ENCODE results near the gene VWA1. TPM values are rescaled to one million over a fixed set of nuclear protein-coding genes. Genes with fewer than 3 reads are reported as not detected.

Gene VWA1
- total RNA-seq, 1 donor from 2014 or later: 44.5 TPM

DNA sequence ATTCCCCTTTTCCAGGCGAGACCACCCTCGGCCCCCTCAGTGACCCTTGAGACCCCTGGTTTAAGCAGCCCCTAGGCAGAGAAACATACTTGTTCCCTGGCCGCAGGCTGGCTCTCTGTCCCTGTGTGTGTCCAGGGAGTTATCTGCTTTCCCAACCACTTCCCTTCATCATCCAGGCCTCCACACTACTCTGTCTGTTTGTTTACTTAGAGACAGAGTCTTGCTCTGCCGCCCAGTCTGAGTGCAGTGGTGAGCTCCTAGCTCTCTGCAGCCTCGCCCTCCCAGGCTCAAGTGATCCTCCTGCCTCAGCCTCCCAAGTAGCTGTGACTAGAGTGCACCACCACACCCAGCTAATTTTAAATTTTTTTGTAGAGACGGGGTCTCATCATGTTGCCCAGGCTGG is 5.8 kb upstream of the VWA1 start:
- Mint-ChIP-seq H3K27ac (peak overlapping the region; percentile 66), H3K4me3 (peak overlapping the region; percentile 51), H3K36me3 (no peaks in the 10 kb centered on the region)

GRCh38 chr1:1430114-1430982 is 5.1 kb upstream of the VWA1 start:
- Mint-ChIP-seq H3K27me3 (no peaks in the 10 kb centered on the region), H3K27ac (peak overlapping the region; percentile 66), H3K9me3 (no peaks in the 10 kb centered on the region), H3K36me3 (no peaks in the 10 kb centered on the region), H3K4me1 (ENCODE audit: unreplicated experiment) (peaks cover 9% of the 10 kb centered on the region), H3K4me3 (peak overlapping the region; percentile 51)
- TF ChIP-seq, protein P1, sequence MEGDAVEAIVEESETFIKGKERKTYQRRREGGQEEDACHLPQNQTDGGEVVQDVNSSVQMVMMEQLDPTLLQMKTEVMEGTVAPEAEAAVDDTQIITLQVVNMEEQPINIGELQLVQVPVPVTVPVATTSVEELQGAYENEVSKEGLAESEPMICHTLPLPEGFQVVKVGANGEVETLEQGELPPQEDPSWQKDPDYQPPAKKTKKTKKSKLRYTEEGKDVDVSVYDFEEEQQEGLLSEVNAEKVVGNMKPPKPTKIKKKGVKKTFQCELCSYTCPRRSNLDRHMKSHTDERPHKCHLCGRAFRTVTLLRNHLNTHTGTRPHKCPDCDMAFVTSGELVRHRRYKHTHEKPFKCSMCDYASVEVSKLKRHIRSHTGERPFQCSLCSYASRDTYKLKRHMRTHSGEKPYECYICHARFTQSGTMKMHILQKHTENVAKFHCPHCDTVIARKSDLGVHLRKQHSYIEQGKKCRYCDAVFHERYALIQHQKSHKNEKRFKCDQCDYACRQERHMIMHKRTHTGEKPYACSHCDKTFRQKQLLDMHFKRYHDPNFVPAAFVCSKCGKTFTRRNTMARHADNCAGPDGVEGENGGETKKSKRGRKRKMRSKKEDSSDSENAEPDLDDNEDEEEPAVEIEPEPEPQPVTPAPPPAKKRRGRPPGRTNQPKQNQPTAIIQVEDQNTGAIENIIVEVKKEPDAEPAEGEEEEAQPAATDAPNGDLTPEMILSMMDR (conservative IDR thresholded peaks at IDR 0.05): peak; percentile 59
- peak; percentile 72 for DNase-seq (ENCODE audit: extremely low spot score, unreplicated experiment)

More for the DNA sequence above, 5.8 kb upstream of the VWA1 start:
- no peaks in the 10 kb centered on the region for H3K27me3 Mint-ChIP-seq
- no peak for DNase-seq (ENCODE audit: extremely low spot score, unreplicated experiment)
- H3K9me3 Mint-ChIP-seq: no peaks in the 10 kb centered on the region
- TF ChIP-seq, protein P1 (conservative IDR thresholded peaks at IDR 0.05): no peak
- peaks cover 9% of the 10 kb centered on the region for H3K4me1 Mint-ChIP-seq (ENCODE audit: unreplicated experiment)

DNA sequence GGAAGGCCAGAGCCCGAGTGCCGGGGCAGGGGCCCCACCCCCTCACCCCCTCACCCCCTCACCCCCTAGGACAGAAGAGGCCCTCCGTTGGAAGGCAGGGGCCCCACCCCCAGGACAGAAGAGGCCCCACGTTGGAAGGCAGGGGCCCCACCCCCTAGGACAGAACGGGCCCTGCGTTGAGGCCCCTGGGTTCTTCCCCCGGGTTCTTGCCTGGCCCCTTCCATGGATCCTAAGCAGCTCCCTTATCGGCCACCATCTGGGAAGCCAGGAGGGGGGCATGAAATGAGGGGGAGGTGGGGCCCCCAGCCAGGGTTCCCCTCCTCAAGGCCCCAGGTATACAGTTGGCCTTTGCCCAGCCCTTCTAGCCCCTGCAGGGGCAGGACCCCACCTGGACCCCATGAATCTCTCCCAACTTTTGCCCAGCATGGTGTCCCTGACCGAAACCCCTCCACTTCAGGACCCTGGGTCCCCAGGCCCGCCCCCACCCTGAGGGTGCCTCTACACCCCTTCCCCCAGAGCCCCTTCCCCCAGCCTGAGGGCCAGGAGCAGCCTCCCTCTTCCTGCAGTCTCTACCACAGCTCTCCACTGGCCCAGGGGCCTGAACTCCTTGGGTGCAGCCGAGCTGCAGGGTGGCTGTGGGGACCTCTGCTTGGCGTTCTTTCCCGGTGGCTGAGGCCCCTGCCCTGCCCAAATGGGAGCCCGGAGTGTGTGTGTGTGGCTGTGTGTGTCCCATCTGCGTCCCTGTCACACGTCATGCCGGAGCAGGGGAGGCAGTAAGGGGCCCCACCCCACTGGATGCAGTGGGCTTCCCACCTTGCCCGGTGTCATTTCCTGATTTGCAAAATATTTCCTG is 4.3 kb upstream of the VWA1 start:
- Mint-ChIP-seq H3K4me1 (ENCODE audit: unreplicated experiment) (peaks cover 9% of the 10 kb centered on the region), H3K36me3 (no peaks in the 10 kb centered on the region), H3K4me3 (peak overlapping the region; percentile 36), H3K27me3 (no peaks in the 10 kb centered on the region), H3K9me3 (no peaks in the 10 kb centered on the region), H3K27ac (peak overlapping the region; percentile 72)
- TF ChIP-seq, protein P1 (conservative IDR thresholded peaks at IDR 0.05): no peak
- no peak for DNase-seq (ENCODE audit: extremely low spot score, unreplicated experiment)

- Mint-ChIP-seq H3K9me3 (no peaks in the 10 kb centered on the region), H3K4me1 (ENCODE audit: unreplicated experiment) (peaks cover 9% of the 10 kb centered on the region), H3K27me3 (no peaks in the 10 kb centered on the region), H3K4me3 (peak overlapping the region; percentile 39), H3K36me3 (no peaks in the 10 kb centered on the region), H3K27ac (peak overlapping the region; percentile 72)
- DNase-seq (ENCODE audit: extremely low spot score, unreplicated experiment): no peak
- TF ChIP-seq, protein P1 (conservative IDR thresholded peaks at IDR 0.05): no peak
Observed at GRCh38 chr1:1431845-1432273, 3.6 kb upstream of the VWA1 start.

DNA sequence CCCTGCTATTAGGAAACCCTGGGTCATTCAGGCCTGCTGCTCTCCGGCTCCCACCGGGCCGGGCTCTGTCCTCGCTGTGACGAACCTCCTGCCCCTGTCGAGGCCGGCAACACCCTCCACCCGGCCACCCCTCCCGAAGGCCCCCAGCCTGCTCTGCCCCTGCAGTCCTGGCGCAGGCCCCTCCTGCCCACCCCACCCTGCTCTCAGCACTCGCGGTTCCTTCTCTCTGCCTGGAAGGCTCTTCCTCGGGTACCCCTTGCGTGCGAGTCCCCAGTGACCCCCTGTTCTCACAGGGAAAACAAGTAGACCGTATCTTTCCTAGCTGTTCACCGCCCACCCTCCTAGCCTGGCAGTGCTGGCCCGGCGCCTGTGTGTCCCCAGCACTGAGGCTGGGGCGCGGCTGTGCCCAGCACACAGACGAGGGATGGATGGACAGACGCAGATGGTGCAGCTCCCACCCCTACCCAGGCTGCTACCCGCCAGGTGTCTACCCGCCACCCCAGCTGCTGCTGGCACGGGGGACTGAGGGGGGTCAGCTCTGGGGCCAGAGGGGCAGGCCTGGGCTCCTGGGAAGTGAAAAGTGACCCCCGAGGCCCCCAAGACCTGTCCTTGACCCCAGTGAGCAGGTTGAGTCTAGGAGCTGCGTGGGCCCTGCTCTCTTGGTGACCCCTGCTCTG is 3.1 kb upstream of the VWA1 start:
- TF ChIP-seq, protein P1 (conservative IDR thresholded peaks at IDR 0.05): no peak
- Mint-ChIP-seq H3K36me3 (no peaks in the 10 kb centered on the region), H3K4me3 (peak overlapping the region; percentile 39), H3K9me3 (no peaks in the 10 kb centered on the region), H3K27ac (peak overlapping the region; percentile 81), H3K4me1 (ENCODE audit: unreplicated experiment) (peaks cover 9% of the 10 kb centered on the region), H3K27me3 (no peaks in the 10 kb centered on the region)
- no peak for DNase-seq (ENCODE audit: extremely low spot score, unreplicated experiment)
